Neural progenitor cell (in vitro differentiated cells): ENCODE data around the gene MTIF3.

Source experiments
- CTCF ChIP-seq: fragments of 200-600 bp; sonication (generic); IDR thresholded peaks from 2 replicates; pipeline ENCODE4 v1.5.1; 2017; ENCODE audit warnings: antibody characterized with exemption, mild to moderate bottlenecking
- EZH2phosphoT487 ChIP-seq: fragments of 200-600 bp; sonication (generic); IDR thresholded peaks from 2 replicates; pipeline ENCODE4 v1.6.1; 2017; ENCODE audit warnings: antibody characterized with exemption

GRCh38 chr13:27466513-27466912 lies 16.1 kb upstream of the MTIF3 start:
- TF ChIP-seq CTCF: no peak
- TF ChIP-seq EZH2phosphoT487: no peak
